ENCODE data around the gene SLC2A9.

SLC2A9 gene

GRCh38 chr4:10041036-10041435, 19.7 kb upstream of the SLC2A9 start:
- DNase-seq, result no peak

GRCh38 chr4:10040049-10040892, 19.0 kb upstream of the SLC2A9 start:
- DNase-seq, result no peak

DNA sequence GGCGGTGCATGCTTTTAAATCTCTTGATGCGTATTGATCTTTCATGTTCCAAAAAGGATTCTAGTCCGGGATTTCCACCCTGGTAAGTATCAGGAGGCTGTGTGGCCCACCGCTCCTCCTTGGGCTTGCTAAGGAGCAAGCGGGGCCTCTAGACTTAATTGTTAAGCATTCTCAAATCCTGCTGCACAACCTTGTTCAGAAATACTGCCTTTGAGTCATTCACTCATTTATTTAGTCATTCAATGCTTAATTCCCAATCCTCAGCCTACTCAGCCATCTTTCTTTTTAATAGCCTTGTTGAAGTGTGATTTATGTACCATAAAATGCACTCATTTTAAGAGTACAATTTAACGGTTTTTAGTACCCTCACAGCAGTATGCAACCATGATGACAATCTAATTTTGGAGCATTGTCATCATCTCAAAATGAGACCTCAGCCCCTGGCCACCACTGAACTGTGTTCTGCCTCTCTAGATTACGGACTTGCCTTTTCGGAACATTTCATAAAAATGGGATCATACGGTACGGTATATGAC, 15.6 kb upstream of the SLC2A9 start:
- no peak for DNase-seq

GRCh38 chr4:10035130-10035529, 13.8 kb upstream of the SLC2A9 start:
- DNase-seq, result no peak

DNA sequence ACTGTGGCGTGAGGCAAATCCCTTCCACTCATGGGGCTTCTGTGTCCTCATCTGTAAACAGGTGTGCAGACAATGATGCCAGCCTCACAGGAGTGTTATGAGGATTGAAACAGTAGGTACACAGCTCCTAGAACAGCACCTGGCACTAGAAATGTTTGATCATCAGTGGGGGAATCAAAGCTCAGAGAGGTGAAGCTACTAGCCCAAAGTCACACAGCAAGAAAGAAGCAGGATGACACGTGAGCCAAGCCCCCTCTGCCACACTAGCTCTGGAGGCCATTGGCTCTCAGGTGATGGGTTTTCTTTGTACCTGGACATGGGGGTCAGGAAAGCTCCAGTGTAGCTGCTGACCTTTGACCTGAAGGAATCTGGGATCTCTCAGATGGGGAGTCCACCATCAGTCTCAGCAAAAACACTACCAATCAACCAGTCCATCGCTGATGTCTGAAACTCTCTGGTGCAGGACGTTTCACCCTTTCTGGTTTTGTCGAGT, 13.4 kb upstream of the SLC2A9 start:
- DNase-seq, result no peak

DNA sequence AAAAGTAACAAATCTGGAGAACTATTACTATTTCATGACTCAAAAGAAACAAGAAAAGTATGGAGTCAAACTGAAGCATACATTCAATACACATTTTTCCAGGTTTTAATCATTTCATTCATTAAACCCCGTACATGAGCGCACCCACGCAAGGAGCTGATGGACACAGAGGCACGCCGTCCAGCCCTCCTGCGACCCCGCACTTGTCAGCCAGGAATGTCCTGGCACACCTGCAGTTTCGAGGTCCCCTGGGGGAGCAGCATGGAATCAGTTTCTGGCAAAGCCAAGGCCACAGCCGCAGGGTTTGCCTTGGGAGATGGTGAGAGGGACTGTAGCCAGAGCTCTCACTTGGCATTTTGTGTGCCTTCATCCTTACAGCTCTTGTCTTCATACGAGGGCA, 12.8 kb upstream of the SLC2A9 start:
- DNase-seq, result no peak

- no peak for DNase-seq
These were observed 12.0 kb upstream of the SLC2A9 start for GRCh38 chr4:10033191-10033881.

- no peak for DNase-seq
These were observed 11.3 kb upstream of the SLC2A9 start for GRCh38 chr4:10032625-10033024.

- DNase-seq, result no peak
These were observed 10.6 kb upstream of the SLC2A9 start for GRCh38 chr4:10031668-10032590.

GRCh38 chr4:10030972-10031667, 9.8 kb upstream of the SLC2A9 start:
- no peak for DNase-seq

DNA sequence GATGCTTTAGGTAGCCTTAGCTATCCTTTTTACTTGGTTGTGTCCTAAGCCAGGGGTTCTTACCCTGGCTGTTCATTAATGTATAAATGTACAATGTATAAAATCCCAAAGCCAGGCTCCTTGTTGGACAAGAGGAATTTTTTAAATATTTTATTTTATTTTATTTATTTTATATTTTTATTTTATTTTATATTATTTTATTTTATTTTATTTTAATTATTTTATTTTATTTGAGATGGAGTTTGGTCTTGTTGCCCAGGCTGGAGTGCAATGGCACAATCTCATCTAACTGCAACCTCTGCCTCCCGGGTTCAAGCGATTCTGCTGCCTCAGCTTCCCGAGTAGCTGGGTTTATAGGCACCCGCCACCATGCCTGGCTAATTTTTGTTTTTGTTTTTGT, 8.1 kb upstream of the SLC2A9 start:
- no peak for DNase-seq

GRCh38 chr4:10028910-10029309, 7.6 kb upstream of the SLC2A9 start:
- DNase-seq, result no peak

DNA sequence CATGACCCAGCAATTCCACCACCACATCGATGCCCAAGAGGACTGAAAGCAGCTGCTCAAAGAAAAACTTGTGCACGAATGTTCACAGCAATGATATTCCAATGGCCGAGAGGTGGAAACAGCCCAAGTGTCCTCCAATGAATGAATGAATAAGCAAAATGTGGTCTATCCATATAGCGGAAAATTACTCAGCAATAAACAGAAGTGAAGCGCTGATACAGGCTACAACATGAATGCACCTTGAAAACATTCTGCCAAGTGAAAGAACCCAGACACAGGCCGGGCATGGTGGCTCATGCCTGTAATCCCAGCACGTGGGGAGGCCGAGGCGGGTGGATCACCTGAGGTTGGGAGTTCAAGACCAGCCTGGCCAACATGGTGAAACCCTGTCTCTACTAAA, 5.2 kb upstream of the SLC2A9 start:
- DNase-seq, result no peak

GRCh38 chr4:10025230-10025806, 4.0 kb upstream of the SLC2A9 start:
- no peak for DNase-seq

DNA sequence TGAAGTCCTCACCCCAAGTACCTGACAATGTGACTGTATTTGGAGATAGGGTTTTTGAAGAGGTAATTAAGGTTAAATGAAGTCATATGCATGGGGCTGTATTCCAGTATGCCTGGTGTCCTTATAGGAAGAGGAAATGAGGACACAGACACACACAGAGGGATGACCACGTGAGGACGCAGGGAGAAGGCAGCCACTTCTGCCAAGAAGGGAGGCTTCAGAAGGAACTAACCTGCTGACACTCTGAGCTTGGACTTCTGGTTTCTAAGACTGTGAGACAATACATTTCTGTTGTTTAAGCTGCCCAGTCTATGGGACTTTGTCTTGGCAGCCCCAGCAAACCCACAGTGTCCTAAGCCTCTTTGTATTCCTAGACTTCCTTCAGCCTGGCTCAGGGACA, 3.0 kb upstream of the SLC2A9 start:
- DNase-seq, result no peak

DNA sequence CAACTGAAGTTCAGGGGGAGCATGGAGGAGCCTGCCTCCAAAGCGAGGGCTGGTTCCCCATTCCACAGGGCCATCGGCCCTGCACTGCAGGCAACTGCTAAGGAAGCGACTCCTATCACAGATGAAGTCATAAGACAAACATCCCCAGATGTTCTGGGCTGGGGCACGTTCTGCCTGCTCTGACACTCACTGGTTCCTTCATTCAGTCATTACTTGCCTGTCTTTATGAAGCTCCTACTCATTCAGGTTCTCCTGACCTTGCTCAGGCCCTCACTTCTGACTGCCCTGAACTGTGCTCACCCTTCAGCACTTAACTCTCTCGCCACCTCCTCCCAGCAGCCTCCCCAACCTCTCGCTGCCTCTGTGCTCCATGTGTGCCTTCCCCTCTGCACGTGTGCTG, 2.5 kb upstream of the SLC2A9 start:
- no peak for DNase-seq

- DNase-seq, result no peak
These were observed 1.7 kb upstream of the SLC2A9 start for GRCh38 chr4:10023050-10023419.

DNA sequence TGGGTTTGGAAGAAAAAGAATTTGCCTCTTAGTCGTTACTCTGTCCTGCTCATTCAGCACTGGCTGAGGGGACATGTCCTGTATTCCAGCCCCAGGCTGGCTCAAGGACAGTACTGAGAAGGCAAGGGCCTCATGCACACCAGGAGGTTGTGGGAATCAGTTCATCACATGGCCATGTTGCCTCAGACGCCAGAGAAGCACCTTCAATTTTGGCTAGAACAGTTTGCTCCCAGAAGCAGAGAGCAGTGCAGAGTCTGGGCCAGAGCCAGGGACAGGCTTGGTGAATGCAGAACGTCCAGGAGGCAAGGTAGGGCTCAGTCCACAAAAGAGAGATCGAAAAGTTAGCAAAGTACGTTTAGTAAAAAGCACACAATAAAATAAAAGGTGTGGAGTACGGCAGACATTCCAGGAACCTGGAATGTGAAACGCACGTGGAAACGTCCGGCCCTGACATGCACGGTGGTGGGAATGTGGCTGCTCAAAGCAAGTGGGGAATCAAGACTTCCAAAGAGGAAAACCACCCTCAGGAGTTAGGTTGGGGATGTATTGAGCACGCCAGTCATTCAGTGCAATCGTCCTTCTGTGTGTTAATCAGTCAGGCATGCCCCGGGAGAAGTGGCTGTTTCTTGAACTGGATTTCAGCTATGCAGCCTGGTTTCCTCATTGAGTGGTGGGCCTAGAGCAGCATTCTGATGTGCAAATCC, 1.2 kb upstream of the SLC2A9 start:
- no peak for DNase-seq

GRCh38 chr4:10021653-10022023, 341 bp upstream of the SLC2A9 start:
- DNase-seq, result no peak

DNA sequence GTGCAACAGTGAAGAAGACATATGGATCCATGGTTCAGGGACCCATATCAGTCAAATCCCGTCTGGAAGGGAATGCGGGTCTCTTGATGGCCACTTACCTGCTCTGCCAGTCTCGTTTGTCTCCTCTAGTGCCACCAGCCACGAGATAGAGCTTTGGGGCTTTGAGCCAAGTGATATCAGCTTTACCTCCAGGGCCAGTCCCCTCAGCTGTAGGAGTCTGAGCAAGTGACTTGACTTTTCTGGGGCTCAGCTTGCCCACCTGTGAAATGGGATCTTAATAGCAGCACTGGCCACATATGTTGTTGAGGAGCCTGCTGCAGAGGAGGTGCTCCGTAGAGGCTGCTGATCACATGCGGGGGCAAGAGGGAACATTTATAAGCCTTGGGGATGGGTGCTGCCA, 1.2 kb downstream of the SLC2A9 start:
- no peak for DNase-seq

DNA sequence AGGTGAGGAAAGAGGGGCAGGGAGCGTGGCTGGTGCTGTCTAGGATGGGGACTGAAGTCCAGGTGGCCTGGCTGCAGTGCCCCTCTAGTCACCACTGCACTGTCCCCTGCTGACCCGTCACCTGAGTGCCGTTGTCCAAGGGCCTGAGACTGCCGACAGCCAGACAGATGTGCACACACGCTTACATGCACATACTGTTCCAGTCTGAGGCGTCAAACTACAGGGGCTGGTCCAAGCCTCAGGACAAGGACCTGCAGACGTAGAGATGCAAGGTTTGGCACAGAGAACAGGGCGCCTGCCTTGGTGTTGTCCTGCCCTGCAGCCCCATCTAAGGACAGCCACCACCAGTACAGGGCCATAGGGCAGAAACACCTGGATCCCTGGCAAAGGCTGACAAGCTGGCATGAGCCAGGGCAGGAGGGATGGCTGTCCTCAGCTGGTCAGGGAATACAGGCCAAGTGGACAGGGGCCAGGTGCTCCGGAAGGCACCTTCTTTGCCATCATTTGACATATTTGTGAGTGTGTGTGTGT, 1.7 kb downstream of the SLC2A9 start:
- no peak for DNase-seq

Measured in activated naive CD4-positive, alpha-beta T cell treated with anti-CD3 and anti-CD28 coated beads, Interleukin-2, amount 50 U/mL, for 16 hours (primary cell).